Measurements from ENCODE around the gene ZMIZ2. TPM values are rescaled to one million over a fixed set of nuclear protein-coding genes. Genes with fewer than 3 reads are reported as not detected.
"Not testable (repeated sequence)": the region's sequence is repeated elsewhere in the genome, so short reads cannot be mapped to it uniquely, and the experiment has no call there.

The ZMIZ2 gene
- polyA plus RNA-seq, 3 donors = 1.9 to 72.8 (median 3.3) TPM

GRCh38 chr7:44700322-44700721 is 48.3 kb upstream of the ZMIZ2 start:
- H3K36me3 Mint-ChIP-seq = peaks cover 81 to 91% of the 10 kb centered on the region in 2 donors
- peak overlapping the region in 4 of 7 donors; percentile 36 to 71 (median 52) for H3K27ac Mint-ChIP-seq
- peaks cover 0 to 6% of the 10 kb centered on the region in 2 donors for H3K9me3 ChIP-seq (replicated peaks in 1 of 2; ENCODE audit: control insufficient read depth in 1 of 2, insufficient read depth in 1 of 2, low read length in 2 of 2)

GRCh38 chr7:44703391-44703790 is 45.3 kb upstream of the ZMIZ2 start:
- not testable (repeated sequence) for H2AFZ ChIP-seq (ENCODE audit: insufficient read depth, low read depth, low read length, poor library complexity, severe bottlenecking); H3K27me3 Mint-ChIP-seq (ENCODE audit: low read depth in 3 of 3); H3K4me1 Mint-ChIP-seq; H3K27ac ChIP-seq (ENCODE audit: low read depth in 1 of 2, low read length in 2 of 2); H3K79me2 ChIP-seq (ENCODE audit: insufficient read depth, low read length); H3K9me3 ChIP-seq (replicated peaks in 1 of 2; ENCODE audit: control insufficient read depth in 1 of 2, insufficient read depth in 1 of 2, low read length in 2 of 2); H3K4me1 ChIP-seq (ENCODE audit: control insufficient read depth in 1 of 2, insufficient read depth in 2 of 2, low read length in 2 of 2); H3K4me3 Mint-ChIP-seq; H4K20me1 ChIP-seq (ENCODE audit: insufficient read depth, low read length); H3K9ac ChIP-seq (ENCODE audit: insufficient read depth, low read length, poor library complexity, severe bottlenecking); H3K27me3 ChIP-seq (ENCODE audit: control insufficient read depth in 2 of 2, insufficient read depth in 2 of 2, low read length in 2 of 2); H3K4me2 ChIP-seq (replicated peaks; ENCODE audit: extremely low read depth, low read length, poor library complexity, severe bottlenecking); H3K4me3 ChIP-seq (replicated peaks in 1 of 3; ENCODE audit: low read depth in 2 of 3, low read length in 3 of 3); DNase-seq
- peaks cover 55 to 84% of the 10 kb centered on the region in 2 donors for H3K36me3 ChIP-seq (replicated peaks in 1 of 2; ENCODE audit: control insufficient read depth in 1 of 2, insufficient read depth in 2 of 2, low read length in 2 of 2)
- intact Hi-C loops (cut with micrococcal nuclease) = loop anchor here in 1 of 2 donors (10.0 kb wide), 1 partner anchor 51 kb away; no protein-coding TSS in a partner anchor
- peaks cover 73 to 89% of the 10 kb centered on the region in 2 donors for H3K36me3 Mint-ChIP-seq
- peaks cover 2 to 11% (median 9%) of the 10 kb centered on the region in 7 donors for H3K9me3 Mint-ChIP-seq
- H3K27ac Mint-ChIP-seq = peak overlapping the region in 1 of 7 donors; percentile 19
- 97% methylated on average over 6 of the region's 10 CpGs for WGBS (ENCODE audit: insufficient coverage)

More at GRCh38 chr7:44700322-44700721, 48.3 kb upstream of the ZMIZ2 start:
- no peak overlapping the region for H3K4me3 Mint-ChIP-seq
- Histone ChIP-seq H2AFZ (ENCODE audit: insufficient read depth, low read depth, low read length, poor library complexity, severe bottlenecking) (no peak overlapping the region), H3K27ac (ENCODE audit: low read depth in 1 of 2, low read length in 2 of 2) (no peak overlapping the region), H3K4me2 (replicated peaks; ENCODE audit: extremely low read depth, low read length, poor library complexity, severe bottlenecking) (no peak overlapping the region), H3K79me2 (ENCODE audit: insufficient read depth, low read length) (no peaks in the 10 kb centered on the region), H3K27me3 (ENCODE audit: control insufficient read depth in 2 of 2, insufficient read depth in 2 of 2, low read length in 2 of 2) (no peaks in the 10 kb centered on the region), H3K4me3 (replicated peaks in 1 of 3; ENCODE audit: low read depth in 2 of 3, low read length in 3 of 3) (no peak overlapping the region), H3K9ac (ENCODE audit: insufficient read depth, low read length, poor library complexity, severe bottlenecking) (no peak overlapping the region), H3K4me1 (ENCODE audit: control insufficient read depth in 1 of 2, insufficient read depth in 2 of 2, low read length in 2 of 2) (no peaks in the 10 kb centered on the region), H4K20me1 (ENCODE audit: insufficient read depth, low read length) (no peaks in the 10 kb centered on the region), H3K36me3 (replicated peaks in 1 of 2; ENCODE audit: control insufficient read depth in 1 of 2, insufficient read depth in 2 of 2, low read length in 2 of 2) (peaks cover 67 to 88% of the 10 kb centered on the region in 2 donors)
- DNase-seq = no peak
- H3K4me1 Mint-ChIP-seq = no peaks in the 10 kb centered on the region
- TF ChIP-seq CTCF (IDR thresholded peaks at IDR 0.05) = no peak
- no peaks in the 10 kb centered on the region for H3K27me3 Mint-ChIP-seq (ENCODE audit: low read depth in 3 of 3)
- intact Hi-C loops (cut with micrococcal nuclease) = loop anchor here in 1 of 2 donors (10.0 kb wide), 1 partner anchor 54 kb away; no protein-coding TSS in a partner anchor
- WGBS (ENCODE audit: insufficient coverage) = 94% methylated on average over 8 of the region's 8 CpGs
- peaks cover 3 to 18% (median 12%) of the 10 kb centered on the region in 7 donors for H3K9me3 Mint-ChIP-seq
